ENCODE results near the gene MCIDAS.

- TF ChIP-seq CTCF (IDR thresholded peaks at IDR 0.05) (no peak), IRF3 (IDR thresholded peaks at IDR 0.05; ENCODE audit: low read depth, low read length) (no peak), GABPA (IDR thresholded peaks at IDR 0.05; ENCODE audit: low read depth) (no peak), TEAD4 (IDR thresholded peaks at IDR 0.05; ENCODE audit: borderline replicate concordance, insufficient read depth) (no peak), POLR2AphosphoS5 (IDR thresholded peaks at IDR 0.05; ENCODE audit: low read depth, low read length) (no peak), MXI1 (IDR thresholded peaks at IDR 0.05; ENCODE audit: low read depth, low read length) (no peak), GATA2 (CRISPR knock-in tag; IDR thresholded peaks at IDR 0.05) (no peak), FOXJ3 (CRISPR knock-in tag; IDR thresholded peaks at IDR 0.05) (no peak), USF1 (IDR thresholded peaks at IDR 0.05; ENCODE audit: borderline replicate concordance, low read depth) (no peak), EZH2phosphoT487 (IDR thresholded peaks at IDR 0.05; ENCODE audit: borderline replicate concordance, low read depth) (no peak), EP300 (IDR thresholded peaks at IDR 0.05; ENCODE audit: borderline replicate concordance in 1 of 2, low read depth in 1 of 2, low read length in 1 of 2) (no peak), REST (IDR thresholded peaks at IDR 0.05; ENCODE audit: low read depth, low read length) (no peak), USF2 (IDR thresholded peaks at IDR 0.05; ENCODE audit: borderline replicate concordance, low read depth, low read length) (no peak)
Measured at GRCh38 chr5:55171471-55171870, 55.6 kb downstream of the MCIDAS start.
